GM10266 (cell line): Measurements from ENCODE around the gene MAN1A2.

Experiments
- DNase-seq: peaks from one replicate; pipeline ENCODE4 v3.0.0; 2012; ENCODE audit errors: extremely low spot score
- TF ChIP-seq, protein P1 (sequence below): IDR thresholded peaks from 2 replicates; pipeline ENCODE4 v1.5.1; 2012; ENCODE audit warnings: mild to moderate bottlenecking, low read depth; ENCODE audit not compliant: control insufficient read depth, insufficient read depth; ENCODE audit errors: missing control alignments

Gene MAN1A2

DNA sequence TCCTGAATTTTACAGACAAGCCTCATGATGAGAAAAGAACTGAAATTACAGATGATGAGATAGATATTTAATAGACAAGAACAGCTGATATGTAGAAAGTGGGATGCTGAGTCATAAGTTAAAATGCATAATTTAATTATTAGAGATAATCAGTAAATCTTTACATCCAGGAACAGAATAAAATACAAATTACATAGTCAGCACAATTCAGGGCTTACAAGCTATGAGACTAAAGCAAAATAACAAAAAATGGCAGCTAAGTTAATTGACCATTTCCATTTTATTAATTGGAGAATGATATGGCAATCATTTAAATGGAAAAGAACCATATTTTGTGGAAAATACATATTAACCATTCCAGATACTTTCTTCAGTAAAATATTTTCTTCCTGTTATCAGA is 40.2 kb upstream of the MAN1A2 start:
- TF ChIP-seq, protein P1, sequence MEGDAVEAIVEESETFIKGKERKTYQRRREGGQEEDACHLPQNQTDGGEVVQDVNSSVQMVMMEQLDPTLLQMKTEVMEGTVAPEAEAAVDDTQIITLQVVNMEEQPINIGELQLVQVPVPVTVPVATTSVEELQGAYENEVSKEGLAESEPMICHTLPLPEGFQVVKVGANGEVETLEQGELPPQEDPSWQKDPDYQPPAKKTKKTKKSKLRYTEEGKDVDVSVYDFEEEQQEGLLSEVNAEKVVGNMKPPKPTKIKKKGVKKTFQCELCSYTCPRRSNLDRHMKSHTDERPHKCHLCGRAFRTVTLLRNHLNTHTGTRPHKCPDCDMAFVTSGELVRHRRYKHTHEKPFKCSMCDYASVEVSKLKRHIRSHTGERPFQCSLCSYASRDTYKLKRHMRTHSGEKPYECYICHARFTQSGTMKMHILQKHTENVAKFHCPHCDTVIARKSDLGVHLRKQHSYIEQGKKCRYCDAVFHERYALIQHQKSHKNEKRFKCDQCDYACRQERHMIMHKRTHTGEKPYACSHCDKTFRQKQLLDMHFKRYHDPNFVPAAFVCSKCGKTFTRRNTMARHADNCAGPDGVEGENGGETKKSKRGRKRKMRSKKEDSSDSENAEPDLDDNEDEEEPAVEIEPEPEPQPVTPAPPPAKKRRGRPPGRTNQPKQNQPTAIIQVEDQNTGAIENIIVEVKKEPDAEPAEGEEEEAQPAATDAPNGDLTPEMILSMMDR, result no peak
- no peak for DNase-seq

DNA sequence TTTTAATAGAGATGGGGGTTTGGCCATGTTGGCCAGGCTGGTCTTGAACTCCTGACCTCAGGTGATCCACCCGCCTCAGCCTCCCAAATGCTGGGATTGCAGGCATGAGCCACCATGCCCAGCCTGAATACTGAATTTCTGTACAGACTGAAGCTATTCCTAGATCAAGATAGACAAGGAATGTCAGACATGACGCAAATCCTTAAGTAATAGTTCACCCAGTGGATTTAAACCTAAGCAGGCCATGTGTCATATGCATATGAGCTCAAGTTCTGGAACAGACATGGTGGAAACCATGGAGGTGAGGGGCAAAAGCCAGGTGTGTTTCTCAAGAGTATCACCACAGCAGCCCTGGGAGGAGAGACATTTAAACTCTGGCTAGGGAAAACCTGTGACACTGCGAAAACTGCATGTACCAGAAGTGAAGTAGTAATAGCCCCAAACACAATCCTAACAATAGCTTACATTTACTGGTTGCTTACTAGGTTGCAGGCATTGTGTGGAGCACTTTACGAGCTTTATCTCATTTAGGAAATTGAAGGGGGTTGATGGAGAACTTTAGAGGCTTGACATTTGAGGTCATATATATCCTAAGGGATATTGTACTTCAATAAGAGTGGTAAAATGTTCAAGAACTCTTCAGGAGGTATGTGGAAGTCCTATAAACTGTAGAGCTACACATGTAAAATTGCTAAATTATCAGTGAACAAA is 31.7 kb upstream of the MAN1A2 start:
- TF ChIP-seq, protein P1, result no peak
- no peak for DNase-seq

DNA sequence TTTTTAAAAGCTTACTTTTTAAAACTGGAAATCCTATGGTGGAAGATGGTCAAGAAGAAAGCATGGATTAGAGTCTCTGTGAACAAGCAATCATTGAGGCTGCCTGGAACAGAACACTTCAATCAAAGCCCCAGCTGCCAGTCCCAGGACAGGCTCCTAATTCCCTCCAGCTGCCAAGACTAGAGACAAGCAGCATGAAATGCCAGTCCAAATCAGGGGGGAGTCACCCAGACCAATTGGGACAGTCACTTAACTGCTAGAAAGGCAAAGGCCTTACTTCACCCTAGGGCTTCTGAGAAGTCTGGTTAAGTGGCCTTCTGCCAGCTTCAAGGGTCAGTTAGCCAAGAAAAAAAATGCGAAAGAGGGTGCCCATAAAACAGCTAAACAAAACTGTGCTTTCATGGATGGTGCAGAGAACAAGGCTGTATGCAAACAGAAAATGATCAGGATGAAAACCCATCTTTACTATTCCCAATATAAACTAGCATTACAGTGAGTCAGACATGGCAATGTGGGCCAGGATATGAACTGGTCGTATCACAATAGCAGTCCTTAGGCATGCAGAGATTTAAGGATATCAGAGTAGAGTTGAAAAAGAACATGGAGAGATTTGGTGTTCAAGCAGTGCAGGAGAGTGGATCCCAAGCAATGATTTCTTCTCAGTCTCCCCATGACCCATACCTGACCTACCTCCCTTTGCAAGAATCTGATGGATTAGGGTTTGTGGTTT is 31.0 kb upstream of the MAN1A2 start:
- TF ChIP-seq, protein P1, result no peak
- no peak for DNase-seq

DNA sequence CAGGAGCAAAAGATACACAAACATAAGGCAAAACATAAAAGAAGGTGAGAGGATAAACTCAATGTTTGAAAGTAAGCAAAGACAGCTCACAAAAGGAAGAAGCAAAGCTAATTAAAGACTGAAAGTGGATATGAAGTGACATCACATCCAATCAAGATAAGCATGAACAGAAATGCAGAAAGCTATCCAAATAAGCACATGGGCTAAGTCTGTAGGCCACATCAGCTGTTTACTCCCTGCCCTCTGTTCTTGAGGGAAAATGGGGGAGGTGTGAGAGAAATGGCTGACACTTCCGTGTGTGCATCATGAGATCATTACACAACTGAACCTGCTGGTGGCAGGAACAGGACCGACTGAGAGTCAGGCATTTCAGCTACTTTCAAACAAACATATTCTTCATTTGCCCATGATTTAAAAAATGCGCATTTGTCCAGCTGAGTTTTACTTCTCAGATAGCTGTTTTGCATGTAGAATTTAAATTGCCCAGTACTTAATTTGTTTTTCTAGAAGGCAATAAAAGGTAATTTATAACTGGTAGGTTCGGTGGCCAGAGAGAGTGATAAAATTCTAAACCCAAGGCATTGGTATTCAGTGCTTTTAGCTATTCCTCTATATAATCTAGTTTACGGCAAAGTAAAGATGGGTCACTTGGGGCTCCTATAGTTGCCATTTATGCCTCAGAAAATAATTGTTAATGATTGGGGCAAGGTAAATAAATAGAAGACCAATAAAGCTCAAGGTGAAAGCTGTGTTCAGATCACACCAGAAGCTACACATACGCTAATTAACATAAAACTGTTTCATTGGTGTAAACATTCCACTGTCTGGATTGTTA is 27.2 kb upstream of the MAN1A2 start:
- no peak for DNase-seq
- TF ChIP-seq, protein P1, result no peak

DNA sequence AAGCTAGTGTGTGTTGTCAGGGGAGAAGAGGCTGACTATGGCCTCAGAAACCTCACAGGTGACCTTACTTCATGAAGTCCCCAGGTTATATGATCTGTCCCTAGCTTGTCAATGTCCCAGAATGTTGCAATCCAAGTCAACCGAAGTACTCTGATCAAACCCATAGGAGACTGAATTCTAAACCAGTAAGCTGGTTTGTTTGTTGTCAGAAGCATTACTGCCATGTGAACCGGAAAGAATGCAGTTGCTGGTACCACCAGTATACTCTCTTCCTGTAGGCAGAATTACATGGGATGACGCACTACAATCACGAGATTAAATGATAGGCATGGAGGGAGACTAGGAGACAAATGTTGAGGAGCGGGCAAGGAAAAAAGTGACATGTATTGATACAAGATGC is 26.1 kb upstream of the MAN1A2 start:
- TF ChIP-seq, protein P1, result no peak
- no peak for DNase-seq

DNA sequence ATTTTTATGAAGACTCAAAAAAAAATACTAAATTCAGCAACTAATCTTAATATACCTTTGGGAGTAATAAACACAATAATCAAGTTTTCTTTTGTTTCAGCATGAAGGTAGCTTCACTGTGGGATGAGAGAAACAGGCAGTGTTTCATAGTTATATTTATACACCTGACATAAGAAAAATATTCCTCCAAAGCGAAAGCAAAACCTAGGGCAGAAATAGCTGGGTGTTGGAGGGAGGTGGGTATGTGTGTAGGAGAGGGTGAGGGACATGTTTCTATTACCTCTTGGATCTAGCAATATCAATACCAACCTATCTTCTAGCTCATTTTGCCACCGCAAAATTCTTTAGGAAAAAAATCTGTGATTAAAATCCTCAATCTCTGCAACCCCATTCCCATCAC is 24.9 kb upstream of the MAN1A2 start:
- no peak for DNase-seq
- TF ChIP-seq, protein P1, result no peak
